Measurements from ENCODE around the gene CALCR. TPM values are rescaled to one million over a fixed set of nuclear protein-coding genes. Genes with fewer than 3 reads are reported as not detected.

Gene CALCR
- total RNA-seq, 2 experiments from 2014 or later: not detected

GRCh38 chr7:93566876-93567275 is 7.6 kb downstream of the CALCR start:
- H3K4me3 ChIP-seq (ENCODE audit: low read depth, low read length, poor library complexity, severe bottlenecking): no peak overlapping the region
- H3K9me2 ChIP-seq (ENCODE audit: insufficient read depth, low read length): no peaks in the 10 kb centered on the region
- no peaks in the 10 kb centered on the region for H3K36me3 ChIP-seq (ENCODE audit: insufficient read depth, low read length)
- no peaks in the 10 kb centered on the region for H4K20me1 ChIP-seq (ENCODE audit: insufficient read depth, low read length)
- H3K9me3 ChIP-seq (ENCODE audit: low read length): no peaks in the 10 kb centered on the region
- no peaks in the 10 kb centered on the region for H3K79me2 ChIP-seq (ENCODE audit: insufficient read depth, low read depth, low read length)
- no peak for DNase-seq (ENCODE audit: low spot score)
- intact Hi-C loops (cut with micrococcal nuclease; ENCODE audit: unreplicated experiment): no loop called here
- TF ChIP-seq EZH2phosphoT487 (IDR thresholded peaks at IDR 0.05; ENCODE audit: borderline replicate concordance, low read depth, low read length) (no peak), CTCF (conservative IDR thresholded peaks at IDR 0.05; ENCODE audit: low read length) (no peak)
- no peaks in the 10 kb centered on the region for H3K4me1 ChIP-seq (ENCODE audit: insufficient read depth, low read length, poor library complexity, severe bottlenecking)
- no peak overlapping the region for H3K27ac ChIP-seq (ENCODE audit: low read depth, low read length, poor library complexity, severe bottlenecking)
- no TSS peak for BruUV-seq (replicated peaks)
- H3K4me2 ChIP-seq (ENCODE audit: low read length): no peak overlapping the region
- H2AFZ ChIP-seq (ENCODE audit: low read length): no peak overlapping the region
- ChIA-PET POLR2A (interaction anchor here (1.0 kb wide), 1 partner anchor 334 kb away, joined by 4 read pairs; the partner anchor contains the start of gene VPS50), CTCF (ENCODE audit: unreplicated experiment) (no interaction called here)

- no peaks in the 10 kb centered on the region for H3K9me2 ChIP-seq (ENCODE audit: insufficient read depth, low read length)
- intact Hi-C loops (cut with micrococcal nuclease; ENCODE audit: unreplicated experiment): no loop called here
- CTCF ChIA-PET (ENCODE audit: unreplicated experiment): interaction anchor here (1.2 kb wide), 1 partner anchor 12 kb away, joined by 4 read pairs; no protein-coding TSS in a partner anchor
- H3K36me3 ChIP-seq (ENCODE audit: insufficient read depth, low read length): no peaks in the 10 kb centered on the region
- no peaks in the 10 kb centered on the region for H3K4me1 ChIP-seq (ENCODE audit: insufficient read depth, low read length, poor library complexity, severe bottlenecking)
- no peak overlapping the region for H3K4me2 ChIP-seq (ENCODE audit: low read length)
- no peaks in the 10 kb centered on the region for H3K9me3 ChIP-seq (ENCODE audit: low read length)
- no peak overlapping the region for H3K27ac ChIP-seq (ENCODE audit: low read depth, low read length, poor library complexity, severe bottlenecking)
- no peak overlapping the region for H3K4me3 ChIP-seq (ENCODE audit: low read depth, low read length, poor library complexity, severe bottlenecking)
- TF ChIP-seq CTCF (conservative IDR thresholded peaks at IDR 0.05; ENCODE audit: low read length) (no peak), EZH2phosphoT487 (IDR thresholded peaks at IDR 0.05; ENCODE audit: borderline replicate concordance, low read depth, low read length) (no peak)
- no TSS peak for BruUV-seq (replicated peaks)
- no peaks in the 10 kb centered on the region for H3K79me2 ChIP-seq (ENCODE audit: insufficient read depth, low read depth, low read length)
- DNase-seq (ENCODE audit: low spot score): no peak
- no peaks in the 10 kb centered on the region for H4K20me1 ChIP-seq (ENCODE audit: insufficient read depth, low read length)
- POLR2A ChIA-PET: interaction anchor here (0.6 kb wide), 1 partner anchor 1813 kb away, joined by 3 read pairs; no protein-coding TSS in a partner anchor
- no peak overlapping the region for H2AFZ ChIP-seq (ENCODE audit: low read length)
Measured at GRCh38 chr7:93563584-93563983, 10.9 kb downstream of the CALCR start.

GRCh38 chr7:93562936-93563335 is 11.6 kb downstream of the CALCR start:
- ChIA-PET CTCF (ENCODE audit: unreplicated experiment) (no interaction called here), POLR2A (interaction anchor here (0.7 to 2.6 kb wide), 3 partner anchors 10 to 1139 kb away, joined by 3 to 5 read pairs (median 3); no protein-coding TSS in a partner anchor)
- no peak for DNase-seq (ENCODE audit: low spot score)
- Histone ChIP-seq H4K20me1 (ENCODE audit: insufficient read depth, low read length) (no peaks in the 10 kb centered on the region), H3K9me3 (ENCODE audit: low read length) (no peaks in the 10 kb centered on the region), H3K4me2 (ENCODE audit: low read length) (no peak overlapping the region), H3K9me2 (ENCODE audit: insufficient read depth, low read length) (no peaks in the 10 kb centered on the region), H3K36me3 (ENCODE audit: insufficient read depth, low read length) (no peaks in the 10 kb centered on the region), H3K27ac (ENCODE audit: low read depth, low read length, poor library complexity, severe bottlenecking) (no peak overlapping the region), H2AFZ (ENCODE audit: low read length) (no peak overlapping the region), H3K79me2 (ENCODE audit: insufficient read depth, low read depth, low read length) (no peaks in the 10 kb centered on the region), H3K4me1 (ENCODE audit: insufficient read depth, low read length, poor library complexity, severe bottlenecking) (no peaks in the 10 kb centered on the region), H3K4me3 (ENCODE audit: low read depth, low read length, poor library complexity, severe bottlenecking) (no peak overlapping the region)
- BruUV-seq (replicated peaks): no TSS peak
- no peak for TF ChIP-seq EZH2phosphoT487 (IDR thresholded peaks at IDR 0.05; ENCODE audit: borderline replicate concordance, low read depth, low read length)
- no peak for TF ChIP-seq CTCF (conservative IDR thresholded peaks at IDR 0.05; ENCODE audit: low read length)
- intact Hi-C loops (cut with micrococcal nuclease; ENCODE audit: unreplicated experiment): no loop called here
